K562 (cell line): ENCODE data around the gene AHR. TPM values are rescaled to one million over a fixed set of nuclear protein-coding genes. Genes with fewer than 3 reads are reported as not detected.

Experiments
- ATAC-seq: fragments of 200-7000 bp; cut with Tn5 transposase; 3 replicates; pipeline ENCODE4 v1.9.1; 2020; ENCODE audit warnings: moderate library complexity
- BruUV-seq: library from RNA; stranded (reverse); fragments of 400-500 nt; replicated peaks from 2 replicates; lab custom pipeline; 2021; lab: Mats Ljungman, UMichigan
- CTCF ChIA-PET: fragments of 300-600 bp; formaldehyde crosslinking; extraction: SDS; loops from one replicate; lab custom pipeline; 2021; ENCODE audit warnings: low intra/inter-chr PET ratio; lab: Yijun Ruan, JAX
- POLR2A ChIA-PET: fragments of 300-600, 350-650 bp; sonication (Branson Sonifier 250); formaldehyde crosslinking; extraction: SDS; loops from one replicate; lab custom pipeline; 2021; ENCODE audit warnings: antibody characterized with exemption, inconsistent platforms; lab: Yijun Ruan, JAX
- DNase-seq, 4 experiments: peaks; one replicate each; pipeline versions ENCODE4 v3.0.0 to v3.0.0-alpha.2; 2011 to 2018; ENCODE audit warnings: low spot score in 3 of 4, mixed read lengths in 3 of 4; ENCODE audit errors: extremely low read depth in 1 of 4
- FAIRE-seq: peaks from 2 replicates; lab custom pipeline; 2011; peaks lifted over from hg19 to GRCh38; lab: Jason Lieb, UNC
- H2AFZ ChIP-seq: 2 replicates; pipeline ENCODE4 v1.6.0; 2011; ENCODE audit warnings: low read depth, low read length, control low read depth, inconsistent platforms
- H3K27ac ChIP-seq: fragments of 200-600 bp; 3 replicates; pipeline ENCODE4 v1.8.0; 2011; ENCODE audit warnings: low read depth, mild to moderate bottlenecking, control low read depth, inconsistent platforms, low read length, moderate library complexity, mixed read lengths; ENCODE audit errors: extremely low read depth
- H3K27me3 ChIP-seq, 2 experiments: fragments of 300-600 bp in 1 of 2; 2 replicates in 1 of 2; 3 replicates in 1 of 2; pipeline versions ENCODE4 v1.6.0 to v1.8.0; 2011; ENCODE audit warnings: inconsistent platforms in 2 of 2, low read length in 2 of 2, mild to moderate bottlenecking in 1 of 2, mixed read lengths in 1 of 2, moderate library complexity in 1 of 2; ENCODE audit not compliant: control insufficient read depth in 2 of 2, insufficient read depth in 2 of 2
- H3K36me3 ChIP-seq: fragments of 300-600 bp; 3 replicates; pipeline ENCODE4 v1.8.0; 2011; ENCODE audit warnings: mild to moderate bottlenecking, low read length, inconsistent platforms; ENCODE audit not compliant: control insufficient read depth, insufficient read depth
- H3K4me1 ChIP-seq, 2 experiments: fragments of 200-600 bp in 1 of 2; replicated peaks in 1 of 2; 2 replicates in 1 of 2; 3 replicates in 1 of 2; pipeline versions ENCODE4 v1.5.1 to v1.8.0; 2011; ENCODE audit warnings: inconsistent platforms in 2 of 2, low read length in 2 of 2, mild to moderate bottlenecking in 1 of 2, mixed read lengths in 1 of 2, moderate library complexity in 1 of 2; ENCODE audit not compliant: control insufficient read depth in 2 of 2, insufficient read depth in 2 of 2
- H3K4me2 ChIP-seq: 2 replicates; pipeline ENCODE4 v1.6.1; 2011; ENCODE audit warnings: low read length, control low read depth, inconsistent platforms, mixed read lengths; ENCODE audit not compliant: insufficient read depth
- H3K4me3 ChIP-seq: fragments of 200-600 bp; sonication (generic), shearing (Covaris generic); 2 replicates; pipeline ENCODE4 v1.5.1; 2016; ENCODE audit warnings: control low read depth, inconsistent platforms
- H3K79me2 ChIP-seq: fragments of 200-600 bp; 3 replicates; pipeline ENCODE4 v1.8.0; 2011; ENCODE audit warnings: low read length, inconsistent platforms; ENCODE audit not compliant: control insufficient read depth, insufficient read depth
- H3K9ac ChIP-seq, 2 experiments: 2 replicates each; pipeline versions ENCODE4 v1.6.0 to v1.6.1; 2011; ENCODE audit warnings: low read depth in 2 of 2, low read length in 2 of 2, control low read depth in 1 of 2, inconsistent platforms in 1 of 2, mild to moderate bottlenecking in 1 of 2, mixed read lengths in 1 of 2; ENCODE audit not compliant: insufficient read depth in 1 of 2
- H3K9me1 ChIP-seq: one replicate; pipeline ENCODE4 v1.6.0; 2011; ENCODE audit warnings: inconsistent platforms, mild to moderate bottlenecking, low read length, moderate library complexity; ENCODE audit not compliant: control insufficient read depth, insufficient read depth
- H3K9me3 ChIP-seq: replicated peaks from 2 replicates; pipeline ENCODE4 v1.5.1; 2011; ENCODE audit warnings: low read depth, low read length, inconsistent platforms; ENCODE audit not compliant: control insufficient read depth, insufficient read depth
- H4K20me1 ChIP-seq: replicated peaks from 2 replicates; pipeline ENCODE4 v1.6.1; 2011; ENCODE audit warnings: low read length, inconsistent platforms, mixed read lengths; ENCODE audit not compliant: control insufficient read depth, insufficient read depth
- ASH1L ChIP-seq: fragments of 450-650 bp; IDR thresholded peaks from 2 replicates; pipeline ENCODE4 v1.6.1; 2018; ENCODE audit warnings: borderline replicate concordance, mild to moderate bottlenecking, low read depth; ENCODE audit not compliant: partially characterized antibody
- GATA2 ChIP-seq: sonication (generic); formaldehyde crosslinking; IDR thresholded peaks from 2 replicates; pipeline ENCODE4 v1.4.0; 2020; ENCODE audit warnings: mild to moderate bottlenecking, missing genetic modification reagents
- ILF3 ChIP-seq: fragments of 450-650 bp; IDR thresholded peaks from 2 replicates; pipeline ENCODE4 v1.6.1; 2018; ENCODE audit warnings: antibody characterized with exemption, mild to moderate bottlenecking, moderate library complexity, borderline replicate concordance
- MEIS2 ChIP-seq: fragments of 450-650 bp; IDR thresholded peaks from 2 replicates; pipeline ENCODE4 v1.6.1; 2014; ENCODE audit warnings: mild to moderate bottlenecking; ENCODE audit not compliant: partially characterized antibody
- NCOA2 ChIP-seq, 2 experiments: fragments of 450-650 bp; IDR thresholded peaks; 2 replicates each; pipeline ENCODE4 v1.6.1; 2018; ENCODE audit warnings: mild to moderate bottlenecking in 2 of 2, moderate library complexity in 1 of 2; ENCODE audit not compliant: partially characterized antibody in 2 of 2
- SOX6 ChIP-seq: fragments of 450-650 bp; IDR thresholded peaks from 2 replicates; pipeline ENCODE4 v1.6.1; 2014; ENCODE audit warnings: mild to moderate bottlenecking
- SRSF7 ChIP-seq: fragments of 200-400 bp; formaldehyde crosslinking; optimal IDR thresholded peaks from 2 replicates; pipeline ENCODE3; 2017; ENCODE audit warnings: mild to moderate bottlenecking, low read depth, low read length
- TRIM24 ChIP-seq, 2 experiments: fragments of 450-650 bp; IDR thresholded peaks; 2 replicates each; pipeline ENCODE4 v1.6.1; 2016
- ZNF589 ChIP-seq: fragments of 200-800 bp; sonication (Bioruptor generic); IDR thresholded peaks from 2 replicates; pipeline ENCODE4 v1.6.1; 2016; ENCODE audit warnings: low read depth, missing genetic modification characterization, missing compliant biosample characterization
- WGBS: fragments of 100-300 bp; shearing (Covaris generic); methylation state at CpG from one replicate; pipeline ENCODE4 v1.1.6; 2016; ENCODE audit warnings: low coverage, mixed read lengths; ENCODE audit not compliant: insufficient coverage; ENCODE audit errors: missing lambda C conversion rate; 5-methylcytosine and 5-hydroxymethylcytosine counted together
- in situ Hi-C: fragments of 300-500 bp; cut with MboI; formaldehyde crosslinking; loops from 4 replicates; pipeline ENCODE4 v1.15.0; 2018; ENCODE audit warnings: inconsistent platforms, mixed read lengths
- intact Hi-C: fragments of 100-400 bp; cut with micrococcal nuclease; formaldehyde crosslinking; loops from 2 replicates; pipeline ENCODE4 v1.14.2; 2022
- polyA plus RNA-seq, 8 experiments: library from polyadenylated mRNA; depleted of rRNA in 4 of 8; stranded (reverse) in 5 of 8; unstranded in 3 of 8; fragments of >200 nt; fragmentation: Nextera tagmentation in 2 of 8; fragmentation: Illumina TruSeq in 1 of 8; extraction: Ambion mirVana in 2 of 8; extraction: Trizol in 1 of 8; gene quantifications; 2 replicates each; pipeline versions ENCODE4 v1.2.1 to v1.2.3, GENCODE V29; 2011 to 2014; ENCODE audit warnings: inconsistent platforms in 1 of 8, missing spikeins in 1 of 8
- total RNA-seq, 7 experiments: library from RNA; depleted of rRNA in 6 of 7; stranded (reverse); fragments of >200 nt in 6 of 7; fragmentation: Illumina TruSeq in 2 of 7; extraction: Trizol in 2 of 7; gene quantifications; 2 replicates each; pipeline versions ENCODE4 v1.2.1 to v1.2.3, GENCODE V29; 2011 to 2021; ENCODE audit warnings: low replicate concordance in 1 of 7
- TF ChIP-seq, protein P1 (sequence below): fragments of 450-650 bp; IDR thresholded peaks from 2 replicates; pipeline ENCODE4 v1.6.1; 2014; ENCODE audit warnings: low read depth, mild to moderate bottlenecking, moderate library complexity, borderline replicate concordance
- TF ChIP-seq, protein P2 (sequence below): fragments of 450-650 bp; formaldehyde crosslinking; IDR thresholded peaks from 2 replicates; pipeline ENCODE4 v1.4.0; 2020; ENCODE audit warnings: mild to moderate bottlenecking, moderate library complexity

Gene AHR
- total and polyA plus RNA-seq, 9 of the 15 experiments (the other 6 are each of a cell fraction or from before 2014, with no cell fraction given): 0.16 TPM; not detected in 8

DNA sequence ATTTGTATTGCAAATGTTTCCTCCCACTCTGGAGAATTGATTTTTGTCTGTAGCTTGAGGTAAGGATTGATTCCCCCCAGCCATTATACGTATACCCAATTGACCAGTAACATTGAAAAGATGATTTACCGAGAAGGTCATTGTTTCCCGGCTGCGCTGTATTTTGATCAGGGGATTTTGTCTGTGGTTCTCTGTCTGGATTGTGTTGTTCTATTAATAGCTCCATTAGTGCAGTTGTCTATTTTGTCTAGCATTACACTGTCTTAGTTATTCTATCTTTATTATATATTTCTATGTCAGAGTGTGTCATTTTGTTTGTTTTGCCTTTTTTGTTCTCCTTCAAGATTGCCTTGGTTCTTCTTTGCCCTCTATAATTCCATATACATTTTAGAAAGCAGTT lies 37.7 kb downstream of the AHR start:
- Histone ChIP-seq H3K9ac (no peak overlapping the region), H3K9me3 (no peaks in the 10 kb centered on the region), H3K4me1 (no peaks in the 10 kb centered on the region), H3K4me2 (no peak overlapping the region), H3K4me3 (no peak overlapping the region), H2AFZ (no peak overlapping the region), H3K36me3 (no peaks in the 10 kb centered on the region), H3K27me3 (no peaks in the 10 kb centered on the region), H3K79me2 (no peaks in the 10 kb centered on the region), H3K9me1 (no peaks in the 10 kb centered on the region), H3K27ac (no peak overlapping the region), H4K20me1 (no peaks in the 10 kb centered on the region)
- no TSS peak for BruUV-seq
- WGBS: 16% methylated on average over 4 of the region's 4 CpGs
- CTCF ChIA-PET: no interaction called here
- in situ Hi-C loops (no loop called here), intact Hi-C loops (no loop called here)
- TF ChIP-seq, protein P1, sequence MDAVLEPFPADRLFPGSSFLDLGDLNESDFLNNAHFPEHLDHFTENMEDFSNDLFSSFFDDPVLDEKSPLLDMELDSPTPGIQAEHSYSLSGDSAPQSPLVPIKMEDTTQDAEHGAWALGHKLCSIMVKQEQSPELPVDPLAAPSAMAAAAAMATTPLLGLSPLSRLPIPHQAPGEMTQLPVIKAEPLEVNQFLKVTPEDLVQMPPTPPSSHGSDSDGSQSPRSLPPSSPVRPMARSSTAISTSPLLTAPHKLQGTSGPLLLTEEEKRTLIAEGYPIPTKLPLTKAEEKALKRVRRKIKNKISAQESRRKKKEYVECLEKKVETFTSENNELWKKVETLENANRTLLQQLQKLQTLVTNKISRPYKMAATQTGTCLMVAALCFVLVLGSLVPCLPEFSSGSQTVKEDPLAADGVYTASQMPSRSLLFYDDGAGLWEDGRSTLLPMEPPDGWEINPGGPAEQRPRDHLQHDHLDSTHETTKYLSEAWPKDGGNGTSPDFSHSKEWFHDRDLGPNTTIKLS: no peak
- TF ChIP-seq TRIM24 (IDR thresholded peaks at IDR 0.05) (no peak), ASH1L (no peak), ZNF589 (CRISPR knock-in tag) (no peak), MEIS2 (no peak), SRSF7 (no peak), ILF3 (no peak), SOX6 (no peak), NCOA2 (IDR thresholded peaks at IDR 0.05; ENCODE audit: partially characterized antibody in 2 of 2) (no peak), GATA2 (no peak)
- TF ChIP-seq, protein P2, sequence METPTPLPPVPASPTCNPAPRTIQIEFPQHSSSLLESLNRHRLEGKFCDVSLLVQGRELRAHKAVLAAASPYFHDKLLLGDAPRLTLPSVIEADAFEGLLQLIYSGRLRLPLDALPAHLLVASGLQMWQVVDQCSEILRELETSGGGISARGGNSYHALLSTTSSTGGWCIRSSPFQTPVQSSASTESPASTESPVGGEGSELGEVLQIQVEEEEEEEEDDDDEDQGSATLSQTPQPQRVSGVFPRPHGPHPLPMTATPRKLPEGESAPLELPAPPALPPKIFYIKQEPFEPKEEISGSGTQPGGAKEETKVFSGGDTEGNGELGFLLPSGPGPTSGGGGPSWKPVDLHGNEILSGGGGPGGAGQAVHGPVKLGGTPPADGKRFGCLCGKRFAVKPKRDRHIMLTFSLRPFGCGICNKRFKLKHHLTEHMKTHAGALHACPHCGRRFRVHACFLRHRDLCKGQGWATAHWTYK (CRISPR knock-in tag): no peak
- no peak for DNase-seq
- no peak for ATAC-seq
- POLR2A ChIA-PET: no interaction called here
- FAIRE-seq: no peak
